GM18951 (cell line): Measurements from ENCODE around the gene TRIP13.

Source experiments
- POLR2A ChIP-seq: IDR thresholded peaks from 4 replicates; pipeline ENCODE4 v1.6.1; 2011; ENCODE audit warnings: mild to moderate bottlenecking; ENCODE audit not compliant: insufficient read length, insufficient read depth; ENCODE audit errors: extremely low read depth
- in situ Hi-C: fragments of 300-500 bp; cut with MboI; formaldehyde crosslinking; loops from one replicate; pipeline ENCODE4 v1.12.0; 2022; ENCODE audit warnings: low sequenced_read_pairs, mixed read lengths, inconsistent platforms; ENCODE audit not compliant: unreplicated experiment

The TRIP13 gene

DNA sequence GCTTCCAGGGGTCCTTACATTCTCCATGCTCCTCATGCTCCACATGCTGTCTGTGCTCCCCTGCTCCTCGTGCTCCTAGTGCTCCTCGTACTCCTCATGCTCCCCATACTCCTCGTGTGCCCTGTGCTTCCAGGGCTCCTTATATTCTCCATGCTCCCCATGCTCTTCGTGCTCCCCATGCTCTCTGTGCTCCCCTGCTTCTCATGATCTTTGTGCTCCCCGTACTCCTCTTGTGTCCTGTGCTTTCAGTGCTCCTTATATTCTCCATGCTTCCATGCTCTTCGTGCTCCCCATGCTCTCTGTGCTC is 51.9 kb downstream of the TRIP13 start:
- no peak for TF ChIP-seq POLR2A
- in situ Hi-C loops = loop anchor here (25.0 kb wide), 1 partner anchor 193 kb away; no protein-coding TSS in a partner anchor

DNA sequence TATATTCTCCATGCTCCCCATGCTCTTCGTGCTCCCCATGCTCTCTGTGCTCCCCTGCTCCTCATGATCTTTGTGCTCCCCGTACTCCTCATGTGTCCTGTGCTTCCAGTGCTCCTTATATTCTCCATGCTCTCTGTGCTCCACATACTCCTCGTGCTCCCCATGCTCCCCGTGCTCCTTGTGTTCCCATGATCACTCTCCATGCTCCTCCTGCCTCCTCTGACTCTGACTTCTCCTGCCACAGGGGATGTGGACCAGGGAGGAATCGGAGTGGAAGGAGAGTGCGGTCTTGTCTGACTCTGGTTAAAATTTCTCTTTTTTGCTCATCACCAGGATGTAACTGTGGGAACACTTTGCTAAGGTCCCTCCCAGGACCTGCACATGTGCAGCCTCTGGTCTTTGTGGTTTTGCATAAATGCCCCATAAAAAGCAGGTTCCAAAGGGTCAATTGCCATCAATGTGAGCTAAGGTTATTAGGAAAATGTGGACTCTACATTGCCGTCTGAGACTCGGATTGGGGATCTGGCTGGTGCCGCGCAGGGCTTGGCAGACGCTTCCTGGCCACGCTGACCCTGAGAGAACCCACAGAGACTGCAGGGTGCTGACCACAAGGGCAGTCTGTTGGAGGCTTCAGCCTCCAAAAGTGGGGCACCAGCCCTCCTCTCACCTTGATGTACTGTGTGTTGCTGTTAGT is 52.5 kb downstream of the TRIP13 start:
- in situ Hi-C loops = loop anchor here (25.0 kb wide), 1 partner anchor 192 kb away; no protein-coding TSS in a partner anchor
- TF ChIP-seq POLR2A = no peak

DNA sequence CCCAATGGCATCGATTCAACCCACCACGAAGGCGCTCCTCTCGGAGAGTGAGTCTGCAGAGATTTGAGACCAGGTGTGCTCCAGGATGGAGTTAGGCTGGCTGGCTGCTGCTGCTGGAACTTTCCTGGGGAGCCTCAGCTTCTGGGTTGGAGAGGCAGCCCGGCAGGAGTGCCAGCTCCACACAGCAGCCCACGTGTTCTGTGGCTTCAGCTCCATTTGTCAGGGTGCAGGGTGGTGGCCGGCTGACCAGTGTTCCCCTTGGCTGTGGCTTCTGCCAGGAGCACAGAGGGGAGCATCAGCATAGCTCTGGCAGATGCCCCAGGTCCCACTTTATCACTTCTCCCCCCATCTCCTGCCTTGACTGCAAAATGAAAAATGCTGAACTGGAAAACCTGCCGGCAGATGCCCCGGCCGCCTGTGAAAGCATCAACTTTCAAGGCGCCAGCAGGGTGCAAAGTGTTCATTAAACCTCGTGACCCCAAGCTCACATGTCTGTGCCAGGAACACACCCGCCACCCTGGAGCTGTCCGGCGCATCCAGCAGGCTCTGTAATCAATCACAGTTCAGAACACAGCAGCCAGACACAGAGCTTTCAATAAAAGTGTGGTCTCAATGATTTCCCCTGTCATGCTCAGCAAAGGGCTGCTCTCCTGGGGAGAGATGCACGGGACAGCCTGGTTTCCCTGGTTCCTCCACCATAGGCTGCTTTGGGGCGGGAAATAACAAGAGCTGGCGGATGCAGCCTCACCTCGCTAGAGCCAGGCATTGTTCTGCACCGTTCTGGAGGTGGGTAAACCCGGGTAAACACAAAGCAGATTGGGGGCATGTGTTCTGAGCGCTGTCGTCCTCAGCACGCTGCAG is 53.2 kb downstream of the TRIP13 start:
- in situ Hi-C loops = loop anchor here (25.0 kb wide), 1 partner anchor 191 kb away; no protein-coding TSS in a partner anchor

DNA sequence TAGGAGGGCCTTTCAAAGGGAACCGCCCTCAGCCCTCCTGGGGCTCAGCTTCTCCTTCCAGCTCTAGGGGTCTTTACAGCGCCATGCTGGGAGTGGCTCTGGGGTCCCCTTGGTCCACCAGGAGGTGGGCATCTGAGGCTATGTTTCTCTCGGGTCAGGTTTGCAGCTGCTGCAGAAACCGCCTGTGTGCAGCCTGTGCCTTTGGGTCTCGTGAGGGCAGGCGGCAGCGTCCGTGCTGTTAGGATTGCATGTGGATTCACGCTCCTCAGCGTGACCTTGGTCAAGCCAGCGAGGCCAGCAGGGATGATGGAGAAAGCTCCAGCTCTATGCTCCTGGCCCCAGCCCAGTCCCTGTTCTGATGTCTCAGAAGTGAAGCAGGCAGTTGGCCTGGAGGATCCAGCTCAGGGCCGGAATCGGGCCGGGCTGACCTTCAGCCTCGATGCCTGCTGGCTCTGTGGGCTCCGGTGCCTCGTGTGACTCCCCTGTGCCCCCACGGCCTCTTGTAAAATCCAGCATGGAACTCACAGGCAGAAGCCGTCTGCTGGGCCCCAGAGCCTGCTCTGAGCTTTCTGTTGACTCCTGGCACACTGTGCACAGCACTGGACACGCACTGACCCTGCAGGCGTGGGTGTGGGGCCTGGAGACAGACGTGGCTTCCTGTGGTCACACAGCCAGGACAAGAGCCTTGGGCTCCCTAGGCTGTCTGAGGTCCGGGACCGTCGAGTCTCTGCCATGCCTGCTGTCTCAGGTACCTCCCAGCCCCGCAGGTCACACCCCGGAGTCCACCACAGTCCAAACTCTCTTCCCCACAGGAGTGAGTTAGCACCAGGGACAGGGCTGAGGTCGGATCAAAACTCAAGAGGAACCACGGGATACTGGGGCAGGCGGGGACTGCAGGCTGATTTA is 54.3 kb downstream of the TRIP13 start:
- in situ Hi-C loops = loop anchor here (25.0 kb wide), 1 partner anchor 190 kb away; no protein-coding TSS in a partner anchor
- TF ChIP-seq POLR2A = no peak

More for the DNA sequence above, 53.2 kb downstream of the TRIP13 start:
- TF ChIP-seq POLR2A = no peak

DNA sequence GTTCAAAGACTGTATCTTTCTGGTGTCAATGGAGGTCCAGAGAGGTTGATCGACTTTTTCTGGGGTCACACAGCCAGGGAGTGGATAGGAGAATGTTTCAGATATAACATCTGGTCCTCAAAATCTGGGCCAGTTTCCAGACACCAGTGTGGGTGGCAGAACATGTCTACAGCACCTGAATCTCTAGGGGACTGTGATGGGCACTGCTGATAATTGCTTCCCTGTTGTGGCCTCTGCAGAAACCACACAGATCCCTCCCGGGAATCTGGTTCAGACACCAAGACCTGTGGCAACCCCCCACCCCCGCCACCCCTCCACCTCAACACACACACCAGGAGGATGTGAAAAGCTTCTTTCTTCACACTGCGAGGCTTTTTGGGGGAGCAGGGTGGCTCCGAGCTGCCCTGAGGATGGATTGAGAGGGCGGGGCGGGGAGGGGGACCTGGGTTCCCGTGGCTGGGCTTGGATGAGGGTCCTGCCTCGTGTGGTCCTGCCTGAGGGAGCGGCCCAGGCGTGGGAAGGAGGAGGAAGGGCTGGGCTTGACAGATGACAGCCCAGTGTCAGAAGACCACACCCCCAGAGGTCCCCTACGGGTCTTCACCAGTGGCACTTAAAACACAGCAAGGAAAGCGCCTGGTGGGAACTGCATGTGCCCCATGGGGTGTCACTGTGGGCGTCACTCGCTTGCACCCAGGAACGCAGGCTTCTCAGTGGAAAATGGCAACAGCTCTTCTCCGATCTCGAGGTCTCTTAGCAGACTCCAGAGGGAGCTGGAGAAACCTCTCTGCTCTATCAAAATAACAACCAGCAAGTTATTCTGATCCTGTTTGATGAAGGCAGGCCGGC is 55.2 kb downstream of the TRIP13 start:
- no peak for TF ChIP-seq POLR2A
- in situ Hi-C loops = loop anchor here (25.0 kb wide), 1 partner anchor 189 kb away; no protein-coding TSS in a partner anchor

DNA sequence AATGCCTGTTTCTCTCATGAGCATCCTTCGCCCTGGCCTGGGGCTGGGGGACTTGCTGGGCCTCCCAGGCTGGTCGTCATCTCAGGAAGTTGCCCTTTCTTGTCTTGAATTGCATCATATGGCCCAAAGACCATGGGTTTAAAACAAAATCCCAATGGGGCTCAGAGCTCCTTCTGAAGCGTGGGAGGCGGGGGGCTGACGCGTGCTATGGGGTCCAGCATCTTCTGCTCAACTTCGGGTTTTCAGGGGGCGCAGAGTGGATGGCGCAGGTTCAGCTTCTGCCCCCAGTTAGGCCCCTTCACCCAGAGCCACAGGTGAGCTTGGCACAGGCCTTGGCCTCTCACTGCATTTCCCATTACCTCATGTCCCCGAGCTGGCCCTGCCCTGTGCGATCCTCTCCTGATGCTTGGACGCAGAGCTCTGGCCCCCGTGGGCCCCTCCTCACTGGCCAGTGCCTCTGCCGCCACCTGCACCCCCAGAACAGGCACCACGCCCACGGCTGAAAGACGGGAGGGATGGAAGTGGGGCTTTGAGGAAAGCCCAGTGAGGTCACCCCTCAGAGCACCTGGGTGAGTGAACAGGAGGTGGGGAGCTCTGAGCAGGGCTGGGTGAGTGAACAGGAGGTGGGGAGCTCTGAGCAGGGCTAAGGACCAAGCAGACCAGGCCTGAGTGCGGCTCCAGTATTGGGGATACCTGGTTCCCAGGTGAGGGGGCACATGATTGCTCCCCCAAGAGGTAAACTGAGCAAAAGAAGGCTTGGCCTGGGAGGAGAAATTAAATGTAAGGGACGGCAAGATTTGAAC is 56.0 kb downstream of the TRIP13 start:
- TF ChIP-seq POLR2A = no peak
- in situ Hi-C loops = loop anchor here (25.0 kb wide), 1 partner anchor 189 kb away; no protein-coding TSS in a partner anchor

DNA sequence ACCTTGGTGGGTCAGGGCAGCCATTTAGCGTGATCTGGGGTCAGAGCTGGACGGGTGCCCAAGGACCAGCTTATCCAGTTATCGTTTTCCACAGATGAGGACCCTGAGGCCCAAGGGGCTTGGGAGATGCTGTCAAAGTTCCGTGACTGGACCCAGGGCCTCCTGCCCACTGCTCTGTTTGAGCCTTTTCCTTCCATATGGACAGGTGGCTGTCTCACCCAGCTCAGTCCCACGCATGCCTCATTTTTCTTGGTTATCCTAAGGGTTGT is 56.5 kb downstream of the TRIP13 start:
- no peak for TF ChIP-seq POLR2A
- in situ Hi-C loops = loop anchor here (25.0 kb wide), 1 partner anchor 188 kb away; no protein-coding TSS in a partner anchor

DNA sequence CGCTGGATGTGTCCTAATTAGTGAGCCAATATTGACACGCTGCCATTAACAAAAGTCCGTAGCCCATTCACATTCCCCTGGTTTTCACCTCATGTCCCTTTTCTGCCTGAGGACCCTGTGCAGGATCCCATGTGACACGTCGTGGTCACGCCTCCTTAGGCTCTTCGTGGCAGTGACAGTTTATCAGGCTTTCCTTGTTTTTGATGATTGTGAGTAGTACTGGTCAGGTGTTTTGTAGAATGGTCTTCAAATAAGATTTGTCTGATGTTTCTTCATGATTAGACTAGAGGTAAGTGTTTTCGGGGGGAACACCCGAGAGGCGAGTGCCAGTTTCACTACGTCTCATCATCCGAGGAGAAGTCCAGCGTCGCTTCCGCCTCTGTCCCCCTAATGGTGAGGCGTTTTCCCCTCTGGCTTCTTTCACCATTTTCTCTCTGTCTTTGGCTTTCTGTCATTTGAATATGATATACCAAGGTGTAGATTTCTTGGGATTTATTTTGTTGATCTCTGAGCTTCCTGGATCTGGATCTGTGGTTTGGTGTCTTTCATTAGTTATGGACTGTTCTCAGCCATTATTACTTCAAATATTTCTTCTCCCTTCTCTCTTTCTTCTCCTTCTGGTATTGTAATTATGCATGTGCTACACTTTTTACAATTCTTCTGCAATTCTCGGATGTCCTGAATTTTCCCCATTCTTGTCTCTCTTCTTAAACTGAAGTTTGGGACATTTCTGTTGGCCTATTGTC is 57.3 kb downstream of the TRIP13 start:
- TF ChIP-seq POLR2A = no peak
- in situ Hi-C loops = loop anchor here (25.0 kb wide), 1 partner anchor 187 kb away; no protein-coding TSS in a partner anchor

DNA sequence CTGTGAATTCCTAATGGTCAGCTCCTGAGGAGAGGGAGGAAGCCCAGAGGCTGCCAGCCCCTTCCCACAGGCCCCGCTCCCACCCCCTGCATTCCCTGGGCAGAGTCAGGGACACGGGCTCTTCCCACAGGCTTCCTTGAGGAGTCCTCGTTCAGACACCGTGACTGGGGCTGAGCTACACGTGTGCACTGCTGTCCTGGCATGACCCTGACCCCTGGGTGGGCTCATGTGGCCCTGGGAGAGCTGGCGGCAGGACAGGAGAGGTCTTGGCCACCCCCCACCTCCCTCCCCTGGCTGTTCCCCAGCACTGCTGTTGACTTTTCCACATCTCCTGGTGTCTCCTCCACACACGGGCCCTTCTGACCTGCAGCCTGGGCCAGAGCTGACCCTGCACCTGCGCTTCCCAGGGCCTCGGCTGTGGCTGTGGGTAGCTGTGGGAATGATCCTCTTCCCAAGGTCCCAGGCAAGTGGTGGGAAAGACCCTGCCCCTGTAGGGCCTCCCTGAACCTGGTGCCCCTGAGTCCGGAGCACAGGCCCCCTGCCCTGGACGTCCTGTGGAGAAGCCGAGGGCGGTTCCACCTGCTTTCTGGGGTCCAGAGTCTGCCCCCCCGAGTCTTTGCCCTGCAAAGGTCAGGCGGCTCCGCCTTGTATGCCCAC is 59.4 kb downstream of the TRIP13 start:
- TF ChIP-seq POLR2A = no peak
- in situ Hi-C loops = no loop called here

DNA sequence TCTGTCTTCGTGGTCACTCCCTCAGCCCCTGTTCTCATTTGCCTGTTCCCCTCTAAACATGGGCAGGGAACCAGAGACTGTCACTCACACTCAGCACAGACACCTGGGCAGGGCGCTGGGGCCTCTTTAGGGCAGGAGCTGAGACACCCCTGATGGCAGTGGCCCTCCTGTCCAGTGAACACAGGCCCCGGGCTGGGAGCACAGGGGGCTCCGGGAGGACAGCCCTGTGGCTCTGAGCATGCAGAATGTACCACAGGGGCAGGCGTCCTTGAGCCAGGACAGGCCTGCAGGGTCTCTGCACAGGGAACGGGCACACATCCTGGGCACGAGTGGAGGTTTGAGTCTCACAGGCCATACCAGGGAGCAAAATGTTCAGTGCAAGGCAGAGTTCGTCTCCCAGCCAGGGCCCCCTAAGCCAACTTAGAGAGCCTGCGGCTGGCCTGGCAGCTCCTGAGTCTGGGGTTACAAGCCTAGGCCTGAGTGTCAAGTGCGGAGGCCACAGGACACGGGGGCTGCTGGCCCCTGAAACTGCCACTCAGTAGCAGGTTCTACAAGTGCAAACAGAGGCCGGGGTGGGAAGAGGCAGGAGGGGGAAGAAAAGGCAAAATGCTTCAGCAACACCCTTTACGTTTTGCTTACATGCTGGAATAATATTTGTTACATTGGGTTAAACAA is 60.0 kb downstream of the TRIP13 start:
- no peak for TF ChIP-seq POLR2A
- in situ Hi-C loops = no loop called here
